Fibroblast of lung (primary cell): ENCODE measurements around the gene MLYCD.

Experiments used
- CTCF ChIP-seq, 2 donors: IDR thresholded peaks in 1 of 2; conservative IDR thresholded peaks in 1 of 2; 1 replicate in 1 of 2; 2 replicates in 1 of 2; pipeline ENCODE4 v1.5.1; 2011 to 2012; ENCODE audit warnings: low read length in 2 of 2, control low read depth in 1 of 2, inconsistent platforms in 1 of 2, low read depth in 1 of 2, mild to moderate bottlenecking in 1 of 2
- EZH2 ChIP-seq: IDR thresholded peaks from 2 replicates; pipeline ENCODE4 v1.5.1; 2012; ENCODE audit warnings: low read length, control low read depth, mild to moderate bottlenecking; ENCODE audit errors: missing control alignments

- TF ChIP-seq CTCF (conservative IDR thresholded peaks at IDR 0.05 in 1 of 2, IDR thresholded peaks at IDR 0.05 in 1 of 2; ENCODE audit: low read depth in 1 of 2, low read length in 2 of 2) (no peak), EZH2 (no peak)
Observed at GRCh38 chr16:83973581-83974385, 74.9 kb downstream of the MLYCD start.
